GM21717 (cell line): ENCODE results near the gene TCF7L1.
"Not testable (repeated sequence)": the region's sequence is repeated elsewhere in the genome, so short reads cannot be mapped to it uniquely, and the experiment has no call there.

Experiments used
- ATAC-seq: cut with Tn5 transposase; IDR thresholded peaks from one replicate; pipeline ENCODE4 v1.9.1; 2021; ENCODE audit warnings: mild to moderate bottlenecking, moderate library complexity; ENCODE audit not compliant: unreplicated experiment

Gene TCF7L1, protein sequence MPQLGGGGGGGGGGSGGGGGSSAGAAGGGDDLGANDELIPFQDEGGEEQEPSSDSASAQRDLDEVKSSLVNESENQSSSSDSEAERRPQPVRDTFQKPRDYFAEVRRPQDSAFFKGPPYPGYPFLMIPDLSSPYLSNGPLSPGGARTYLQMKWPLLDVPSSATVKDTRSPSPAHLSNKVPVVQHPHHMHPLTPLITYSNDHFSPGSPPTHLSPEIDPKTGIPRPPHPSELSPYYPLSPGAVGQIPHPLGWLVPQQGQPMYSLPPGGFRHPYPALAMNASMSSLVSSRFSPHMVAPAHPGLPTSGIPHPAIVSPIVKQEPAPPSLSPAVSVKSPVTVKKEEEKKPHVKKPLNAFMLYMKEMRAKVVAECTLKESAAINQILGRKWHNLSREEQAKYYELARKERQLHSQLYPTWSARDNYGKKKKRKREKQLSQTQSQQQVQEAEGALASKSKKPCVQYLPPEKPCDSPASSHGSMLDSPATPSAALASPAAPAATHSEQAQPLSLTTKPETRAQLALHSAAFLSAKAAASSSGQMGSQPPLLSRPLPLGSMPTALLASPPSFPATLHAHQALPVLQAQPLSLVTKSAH

DNA sequence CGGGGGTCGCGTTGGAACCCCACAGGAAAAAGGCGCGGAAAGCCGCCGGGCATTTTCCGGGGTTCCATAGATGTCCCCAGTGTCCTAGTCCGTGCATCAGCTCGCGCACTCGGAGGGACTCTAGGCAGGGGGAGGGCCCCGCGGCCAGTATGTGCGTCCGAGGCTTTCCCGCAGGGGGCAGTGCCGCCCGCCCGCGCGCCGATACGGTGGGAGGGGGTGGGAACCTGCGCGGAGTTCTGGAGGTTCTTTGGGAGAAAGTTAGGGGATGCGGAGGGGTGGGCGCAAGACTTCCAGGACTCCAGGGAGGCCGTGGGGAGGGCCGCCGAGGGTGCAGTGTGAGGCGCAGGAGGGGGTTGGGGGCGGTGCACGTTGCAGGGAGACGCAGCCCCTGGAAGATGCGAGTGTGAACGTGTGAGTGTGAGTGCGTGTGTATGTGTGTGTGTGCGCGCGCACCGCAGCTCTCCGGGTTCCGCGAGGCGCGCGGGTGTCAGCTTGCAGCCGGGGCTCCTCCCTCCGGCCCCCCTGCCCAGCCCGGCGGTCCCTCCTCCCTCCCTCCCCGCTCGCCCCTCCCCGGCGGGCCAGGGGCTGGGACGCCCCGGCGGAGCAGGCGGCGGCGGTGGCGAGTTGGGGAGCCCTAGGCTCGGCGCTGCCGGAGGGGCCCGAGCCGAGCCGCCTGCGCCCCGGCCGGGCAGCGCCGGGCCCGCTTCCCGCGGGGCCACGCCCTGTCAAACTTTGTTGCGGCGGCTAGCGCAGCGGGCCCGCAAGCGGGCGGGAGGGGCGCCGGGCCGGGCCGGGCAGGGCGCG lies at the start of gene TCF7L1:
Gene TCF7L1, plus strand, starts transcription at position 559 of the 804 bp plus-strand sequence. CDS start 293 bp downstream, outside the sequence.
- no peak for ATAC-seq

GRCh38 chr2:85085563-85085962 lies 47.6 kb upstream of the TCF7L1 start:
- no peak for ATAC-seq

DNA sequence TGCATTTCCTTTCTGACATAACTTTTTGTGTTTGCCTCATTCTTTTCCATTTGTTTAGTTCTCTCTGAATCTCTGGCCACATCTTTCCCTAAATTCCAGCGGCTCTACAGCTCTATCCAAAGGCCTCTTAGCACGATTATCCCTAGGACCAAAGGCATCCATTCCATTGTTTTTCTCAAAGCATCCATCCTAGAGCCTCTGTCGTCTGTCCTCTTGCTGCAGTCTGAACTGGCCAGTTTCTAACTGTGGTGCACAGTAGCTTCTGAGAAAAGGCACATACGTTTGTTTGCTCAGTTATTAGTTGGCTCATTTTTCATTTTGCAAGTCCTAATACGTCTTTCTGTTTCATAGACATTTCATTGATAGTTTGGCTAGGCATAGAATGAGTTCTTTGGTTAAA lies 45.7 kb upstream of the TCF7L1 start:
- no peak for ATAC-seq

- no peak for ATAC-seq
Measured at GRCh38 chr2:85088921-85089320, 44.3 kb upstream of the TCF7L1 start.

DNA sequence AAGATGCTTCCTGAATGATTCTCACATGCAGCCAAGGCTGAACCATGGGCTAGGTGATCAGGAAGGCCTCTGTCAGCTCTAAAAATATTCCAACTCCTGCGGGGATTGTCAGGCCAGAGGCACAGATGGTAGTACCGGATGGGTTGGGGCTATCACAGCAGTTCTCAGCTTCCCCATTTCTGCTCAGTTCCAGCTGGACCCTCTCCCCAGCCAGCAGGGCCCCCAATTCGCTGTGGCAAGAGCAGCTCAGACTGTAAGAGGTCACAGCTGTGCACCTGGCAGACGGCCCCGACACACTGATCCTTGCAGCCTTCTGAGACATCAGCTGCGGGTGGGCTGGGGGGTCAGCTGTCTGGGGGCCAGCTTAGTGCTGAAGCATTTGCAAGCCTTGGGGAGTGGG lies 43.6 kb upstream of the TCF7L1 start:
- ATAC-seq, result no peak

DNA sequence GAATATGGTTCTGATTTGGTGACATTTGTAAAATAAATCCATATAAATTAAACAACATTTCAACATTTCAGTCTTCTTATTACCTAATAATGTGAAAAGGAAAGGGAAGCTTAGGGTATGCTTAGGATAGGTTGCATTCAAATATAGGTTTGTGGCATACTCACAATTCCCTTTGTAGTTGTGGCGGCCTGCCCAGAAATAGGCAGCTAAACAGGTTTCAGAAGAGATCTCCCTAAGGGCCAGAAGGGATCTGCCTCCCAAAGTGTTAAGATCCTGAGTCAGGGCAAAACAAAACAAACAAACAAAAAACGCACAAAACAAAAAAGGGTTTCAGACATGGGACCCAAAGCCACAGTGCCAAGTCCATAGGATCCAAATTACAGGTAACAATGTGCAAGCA lies 41.4 kb upstream of the TCF7L1 start:
- ATAC-seq, result no peak

GRCh38 chr2:85095094-85095493 lies 38.1 kb upstream of the TCF7L1 start:
- no peak for ATAC-seq

- ATAC-seq, result no peak
Measured at GRCh38 chr2:85096616-85097015, 36.6 kb upstream of the TCF7L1 start.

- no peak for ATAC-seq
Measured at GRCh38 chr2:85104228-85104627, 29.0 kb upstream of the TCF7L1 start.

- ATAC-seq, result no peak
Measured at GRCh38 chr2:85106489-85107180, 26.6 kb upstream of the TCF7L1 start.

DNA sequence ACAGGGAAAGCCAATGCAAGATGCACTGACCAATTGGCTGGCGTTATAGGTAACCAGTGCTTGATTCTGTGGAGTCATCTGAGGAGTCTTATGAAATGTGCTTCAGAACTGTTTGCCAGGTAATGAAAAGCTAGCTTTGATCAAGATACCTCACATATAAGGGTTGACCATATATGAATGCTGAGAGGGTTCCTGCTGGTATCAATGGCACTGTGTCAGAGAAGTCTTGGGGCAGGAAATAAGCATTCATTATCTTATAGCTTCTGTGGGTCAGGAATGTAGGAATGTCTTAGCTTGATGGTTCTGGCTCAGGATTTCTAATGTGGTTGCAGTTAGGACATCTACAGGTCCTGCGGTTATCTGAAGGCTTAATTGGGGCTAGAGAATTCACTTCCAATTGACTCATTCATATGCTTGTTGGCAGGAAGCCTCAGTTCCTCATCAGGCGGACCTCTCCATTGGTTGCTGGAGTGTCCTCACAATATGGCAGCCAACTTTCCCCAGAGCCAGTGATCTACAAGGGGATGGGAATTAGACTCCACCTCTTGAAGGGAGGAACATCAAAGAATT lies 22.1 kb upstream of the TCF7L1 start:
- ATAC-seq, result no peak

- ATAC-seq, result no peak
Measured at GRCh38 chr2:85111819-85112281, 21.3 kb upstream of the TCF7L1 start.

DNA sequence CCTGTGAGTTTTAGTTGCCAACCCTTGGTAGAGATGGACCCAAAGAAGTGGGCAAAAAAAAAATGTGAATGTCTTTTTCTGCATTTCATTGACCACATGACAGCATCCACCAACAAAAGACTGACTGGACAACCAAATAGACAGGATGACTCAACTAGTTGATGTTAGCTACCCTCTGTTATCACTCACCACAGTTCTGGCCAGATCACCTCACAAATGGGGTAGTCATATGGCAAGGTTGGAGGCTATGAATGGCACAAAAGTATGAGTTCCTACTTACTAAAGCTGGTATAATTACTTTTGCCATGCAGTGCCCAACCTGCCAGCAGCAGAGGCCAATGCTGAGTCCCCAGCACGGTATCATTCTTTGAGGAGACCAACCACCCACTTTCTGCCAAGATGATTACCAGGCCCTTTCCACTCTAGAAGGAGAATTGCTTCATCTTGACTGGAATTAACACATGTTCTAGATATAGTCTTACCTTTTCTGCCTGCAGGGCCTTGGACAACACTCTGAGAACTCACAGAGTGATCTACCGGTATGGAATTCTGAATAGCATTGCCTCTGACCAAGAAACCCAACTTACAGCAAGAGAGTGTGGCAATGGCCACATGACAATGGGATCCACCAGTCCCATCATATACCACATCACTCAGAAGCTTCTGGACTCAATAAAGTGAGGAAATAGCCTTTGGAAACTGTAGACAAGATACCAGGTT lies 20.1 kb upstream of the TCF7L1 start:
- no peak for ATAC-seq

- no peak for ATAC-seq
Measured at GRCh38 chr2:85114586-85115330, 18.4 kb upstream of the TCF7L1 start.

- no peak for ATAC-seq
Measured at GRCh38 chr2:85116207-85116606, 17.0 kb upstream of the TCF7L1 start.

DNA sequence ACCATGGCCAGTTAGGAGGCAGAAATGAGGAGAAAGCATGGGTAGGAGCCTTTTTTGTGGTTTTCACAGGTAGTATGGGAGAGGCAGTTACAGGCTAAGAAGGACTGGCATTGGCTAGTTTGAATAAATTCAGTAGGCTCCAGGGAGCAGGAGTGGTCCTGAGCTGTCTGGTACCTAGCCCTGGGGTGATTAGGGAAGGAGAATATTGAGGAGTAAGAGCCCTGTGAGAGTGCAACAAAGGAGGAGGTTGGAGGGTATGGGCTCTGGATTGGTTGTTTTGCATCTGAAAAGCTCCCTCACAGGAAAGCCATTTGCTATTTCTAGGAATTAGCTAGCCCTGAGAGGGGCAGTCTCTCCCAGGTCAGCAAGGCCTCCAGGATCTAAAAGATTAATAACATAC lies 13.3 kb upstream of the TCF7L1 start:
- no peak for ATAC-seq

DNA sequence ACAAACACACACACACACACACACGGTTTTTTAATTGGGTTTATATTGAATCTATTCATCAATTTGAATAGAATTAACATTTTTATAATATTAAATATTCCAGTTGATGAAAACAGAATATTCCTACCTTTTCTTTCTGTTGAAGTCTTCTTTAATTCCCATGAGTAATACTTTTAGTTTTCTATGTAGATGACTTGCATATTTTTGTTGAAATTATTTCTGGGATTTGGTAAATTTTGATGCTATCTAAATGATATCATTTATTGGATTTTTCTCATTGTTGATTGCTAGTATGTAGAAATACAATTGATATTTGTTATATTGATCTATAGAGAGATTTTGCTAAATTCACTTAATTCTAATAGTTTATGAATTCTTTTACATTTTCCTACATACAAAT lies 12.8 kb upstream of the TCF7L1 start:
- ATAC-seq, result no peak

GRCh38 chr2:85126462-85126861 lies 6.7 kb upstream of the TCF7L1 start:
- not testable (repeated sequence) for ATAC-seq

DNA sequence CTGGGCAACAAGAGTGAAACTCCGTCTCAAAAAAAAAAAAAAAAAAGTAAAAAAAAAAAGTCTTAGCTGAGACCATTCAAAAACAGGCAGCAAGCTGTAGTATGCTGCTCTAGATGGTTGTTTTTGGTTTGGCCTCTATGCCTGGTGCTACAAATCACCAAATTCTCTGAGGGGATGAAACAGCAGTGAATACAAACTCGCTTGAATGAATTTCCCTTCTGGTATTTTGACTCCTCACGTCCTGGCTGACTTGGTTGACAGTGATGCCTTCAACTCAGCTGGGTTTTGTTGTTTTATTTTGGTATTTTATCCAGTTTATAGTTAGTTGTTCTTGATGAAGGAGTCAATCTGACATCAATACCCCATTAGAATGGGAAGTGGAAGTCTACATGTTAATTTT lies 3.3 kb upstream of the TCF7L1 start:
- ATAC-seq, result no peak
